Measurements from ENCODE around the gene TNFRSF19. TPM values are rescaled to one million over a fixed set of nuclear protein-coding genes. Genes with fewer than 3 reads are reported as not detected.

Gene TNFRSF19
- total and polyA plus RNA-seq, 2 of the 8 experiments (the other 6 are each of a cell fraction or from before 2014, with no cell fraction given) = 0.50 to 0.95 TPM

GRCh38 chr13:23658929-23659541, 88.8 kb downstream of the TNFRSF19 start (continued):
- no peak for TF ChIP-seq PHF8 (conservative IDR thresholded peaks at IDR 0.05; ENCODE audit: low read depth, low read length)
- no peak for TF ChIP-seq YY1 (IDR thresholded peaks at IDR 0.05; ENCODE audit: low read depth, low read length)
